Stimulated activated CD4-positive, alpha-beta T cell treated with anti-CD3 and anti-CD28 coated beads, Interleukin-4, amount 100 ng/mL, for 24 hours (primary cell): Measurements from ENCODE around the gene TMEM132A.
"Not testable (repeated sequence)": the region's sequence is repeated elsewhere in the genome, so short reads cannot be mapped to it uniquely, and the experiment has no call there.

Experiments
- DNase-seq: peaks from one replicate; pipeline ENCODE4 v3.0.0-alpha.2; 2020

Gene TMEM132A

DNA sequence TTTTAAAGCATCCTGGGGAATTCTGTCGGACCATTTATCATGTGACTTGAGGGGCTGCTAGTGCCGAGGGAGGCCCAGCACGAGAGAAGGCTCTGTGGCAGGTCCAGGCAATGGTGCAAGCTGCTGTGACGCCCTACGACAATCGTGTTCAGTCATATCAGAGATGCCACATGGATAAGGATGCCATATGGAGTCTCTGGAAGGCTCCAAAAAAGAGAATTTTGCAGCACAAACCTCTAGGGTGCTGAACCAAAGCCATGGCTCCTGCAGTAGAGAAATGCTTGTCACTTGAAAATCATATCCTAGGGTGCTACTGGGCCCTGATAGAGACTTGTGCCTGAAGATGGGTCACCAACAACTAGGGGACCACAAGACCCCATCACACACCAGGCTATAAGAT lies 40.5 kb downstream of the TMEM132A start:
- DNase-seq, result no peak

- no peak for DNase-seq
Measured at GRCh38 chr11:60966890-60967289, 42.6 kb downstream of the TMEM132A start.

GRCh38 chr11:60968223-60968622 lies 44.0 kb downstream of the TMEM132A start:
- no peak for DNase-seq

DNA sequence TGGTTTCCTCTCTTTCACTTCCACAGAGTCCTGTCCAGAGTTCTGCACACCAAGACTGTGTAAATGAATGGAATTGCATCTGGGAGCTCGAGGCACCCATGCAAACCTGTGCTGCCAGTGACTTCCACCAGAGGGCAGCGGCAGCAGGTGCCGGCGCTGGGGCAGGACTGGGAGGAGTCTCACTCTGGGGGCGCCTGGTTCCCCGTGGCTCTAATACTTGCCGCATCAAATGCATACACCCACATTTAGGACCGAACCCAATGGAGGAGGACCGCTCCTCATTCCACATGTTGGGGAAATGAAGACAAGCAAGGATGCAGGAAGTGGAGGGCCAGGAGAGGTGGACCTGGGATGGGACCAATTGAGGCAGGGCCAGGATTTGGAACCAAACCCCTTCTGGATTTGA lies 46.1 kb downstream of the TMEM132A start:
- peak; percentile 85 for DNase-seq

GRCh38 chr11:60970890-60971289 lies 46.6 kb downstream of the TMEM132A start:
- no peak for DNase-seq

DNA sequence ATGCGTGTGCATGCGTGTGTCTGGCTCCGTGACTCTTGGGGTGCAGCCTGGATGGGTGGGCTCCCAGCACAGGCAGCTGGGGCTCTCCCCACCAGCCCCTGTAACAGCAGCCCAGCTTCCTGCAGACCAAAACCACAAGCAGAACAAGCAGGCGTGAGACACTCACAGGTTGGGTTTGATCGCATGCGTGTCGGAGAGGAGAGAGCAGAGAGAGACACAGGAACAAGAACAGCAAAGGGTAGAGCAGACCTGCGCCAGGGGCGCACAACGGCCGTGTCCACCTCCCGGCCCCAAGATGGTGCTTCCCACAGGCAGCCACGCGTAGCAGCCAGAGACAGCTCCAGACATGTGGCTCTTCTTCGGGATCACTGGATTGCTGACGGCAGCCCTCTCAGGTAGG lies 47.3 kb downstream of the TMEM132A start, which contains the start of gene CD6:
Gene CD6, plus strand, starts transcription at position 161 of the 400 bp plus-strand sequence. Its CDS starts 186 bp downstream, at position 347.
- peak; percentile 75 for DNase-seq

- no peak for DNase-seq
Measured at GRCh38 chr11:60972182-60973030, 48.1 kb downstream of the TMEM132A start.

DNA sequence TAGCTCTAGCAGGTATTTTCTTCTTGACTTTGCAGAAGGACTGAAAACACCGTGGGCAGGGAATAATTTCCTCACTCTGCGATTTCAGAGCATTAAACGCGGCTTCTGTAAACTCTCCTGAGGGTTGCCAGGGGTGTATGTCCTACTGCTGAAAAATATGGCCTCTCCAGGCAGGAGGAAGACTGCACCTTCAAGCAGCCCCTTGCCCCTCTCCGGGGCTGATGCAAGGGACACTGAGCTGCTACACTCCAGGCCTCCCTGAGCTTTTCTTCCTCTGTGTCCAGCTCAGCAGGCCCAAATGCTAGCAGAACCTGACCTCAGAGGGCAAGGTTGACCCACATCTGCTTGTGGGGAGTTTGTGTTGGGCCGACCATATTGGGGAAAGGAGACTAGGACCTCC lies 49.4 kb downstream of the TMEM132A start:
- no peak for DNase-seq

GRCh38 chr11:60974316-60974715 lies 50.1 kb downstream of the TMEM132A start:
- DNase-seq, result not testable (repeated sequence)

- DNase-seq, result no peak
Measured at GRCh38 chr11:60974726-60975125, 50.5 kb downstream of the TMEM132A start.

GRCh38 chr11:60977224-60977623 lies 53.0 kb downstream of the TMEM132A start:
- no peak for DNase-seq

- DNase-seq, result no peak
Measured at GRCh38 chr11:60977836-60978235, 53.6 kb downstream of the TMEM132A start.

DNA sequence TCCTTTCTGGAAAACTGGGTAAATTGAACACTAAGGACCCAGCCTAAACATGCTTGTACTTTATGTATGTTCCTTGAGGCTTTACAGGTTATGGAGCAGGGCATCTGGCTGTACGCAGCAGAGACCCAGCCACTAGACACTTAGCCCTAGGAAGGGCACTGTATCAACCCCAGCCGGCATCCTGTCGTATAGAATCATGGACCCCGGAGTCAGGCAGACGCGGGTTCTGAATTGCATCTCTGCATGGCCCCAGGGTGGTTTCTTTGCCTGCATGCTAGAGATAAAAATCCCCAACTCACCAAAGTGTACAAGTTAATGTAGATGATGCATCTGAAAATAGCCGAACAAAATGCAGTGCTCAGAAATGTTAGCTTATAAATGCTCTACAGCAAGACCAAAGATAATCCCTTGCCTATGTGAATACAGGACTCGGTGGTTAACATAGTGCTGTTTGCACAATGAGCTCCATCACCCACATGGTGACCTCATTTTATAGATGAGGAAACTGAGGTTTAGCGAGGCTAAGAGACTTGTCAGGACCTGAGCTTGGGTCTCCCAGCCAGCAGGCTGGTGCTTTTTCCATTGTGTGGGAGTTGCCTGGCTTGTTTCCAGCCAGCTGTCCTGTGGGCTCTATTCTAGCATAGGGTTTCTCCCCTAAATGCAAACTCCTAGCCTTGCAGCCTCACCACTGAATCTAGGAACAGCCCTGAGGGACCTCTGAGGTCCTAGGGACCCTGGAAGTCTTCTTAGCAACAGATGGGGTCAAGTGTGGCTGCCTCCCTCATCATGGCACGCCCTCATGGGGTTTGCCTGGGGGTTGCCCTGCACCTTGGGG lies 54.5 kb downstream of the TMEM132A start:
- peak; percentile 81 for DNase-seq

DNA sequence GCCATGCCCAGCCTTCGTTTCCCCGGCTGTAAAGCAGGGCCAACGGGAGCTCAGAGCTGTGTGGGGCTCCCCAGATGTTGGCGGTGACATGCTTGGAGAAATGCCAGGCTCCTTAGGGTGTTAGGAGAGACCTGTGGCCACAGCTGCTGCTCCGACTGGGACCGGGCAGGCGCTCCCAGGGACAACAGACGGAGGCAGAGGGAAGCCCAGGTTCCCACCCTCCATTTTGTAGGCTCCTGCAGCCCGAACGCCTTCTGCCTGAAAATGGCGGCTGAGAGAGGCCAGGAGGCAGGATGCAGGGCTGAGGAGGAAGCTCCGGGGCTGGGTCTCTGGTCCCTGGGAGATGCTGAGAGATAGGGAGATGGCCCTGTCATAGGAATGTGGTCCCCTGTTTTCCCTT lies 57.3 kb downstream of the TMEM132A start:
- no peak for DNase-seq

DNA sequence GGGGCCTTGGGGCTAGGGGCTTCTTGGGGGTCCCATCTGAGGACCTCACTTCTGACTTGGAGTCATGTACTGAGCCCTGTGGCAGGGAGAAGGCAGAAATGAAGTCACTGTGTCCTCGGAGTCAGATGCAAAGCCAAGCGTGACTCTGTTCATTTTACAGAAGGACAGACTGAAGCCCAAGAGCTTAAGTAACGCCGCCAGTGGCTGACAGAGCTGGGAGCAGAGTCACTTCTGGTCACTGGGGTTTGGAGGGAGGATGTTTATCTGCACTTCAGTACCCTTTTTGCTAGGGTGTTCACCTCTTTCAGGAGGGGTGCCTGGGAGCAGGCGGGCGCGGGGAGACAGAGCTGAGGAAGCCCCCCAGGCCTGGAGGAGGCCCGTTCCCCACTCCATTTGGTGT lies 57.9 kb downstream of the TMEM132A start:
- DNase-seq, result no peak

GRCh38 chr11:60984149-60984548 lies 59.9 kb downstream of the TMEM132A start:
- DNase-seq, result no peak

GRCh38 chr11:60984636-60985035 lies 60.4 kb downstream of the TMEM132A start:
- no peak for DNase-seq

DNA sequence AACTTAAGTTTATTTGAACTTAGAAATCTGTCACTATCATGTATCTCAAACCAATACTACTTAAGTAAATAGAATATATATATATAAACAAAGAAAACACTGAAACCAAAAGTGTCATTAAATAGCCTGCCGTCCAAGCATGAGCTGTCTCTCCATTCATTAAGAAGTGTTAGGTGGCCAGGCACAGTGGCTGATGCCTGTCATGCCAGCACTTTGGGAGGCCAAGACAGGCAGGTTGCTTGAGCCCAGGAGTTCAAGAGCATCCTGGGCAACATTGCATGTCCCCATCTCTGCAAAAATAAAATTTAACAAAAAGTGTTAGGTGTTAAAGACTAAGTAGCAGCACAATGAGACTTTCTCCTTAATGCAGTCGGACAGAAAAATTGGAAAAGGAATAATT lies 61.2 kb downstream of the TMEM132A start:
- DNase-seq, result no peak

GRCh38 chr11:60985991-60986915 lies 62.0 kb downstream of the TMEM132A start:
- peak; percentile 93 for DNase-seq
